ENCODE data around the gene PARP11.
A peak's percentile ranks its signal among the peaks of the same experiment; 100 is the strongest.

DNA sequence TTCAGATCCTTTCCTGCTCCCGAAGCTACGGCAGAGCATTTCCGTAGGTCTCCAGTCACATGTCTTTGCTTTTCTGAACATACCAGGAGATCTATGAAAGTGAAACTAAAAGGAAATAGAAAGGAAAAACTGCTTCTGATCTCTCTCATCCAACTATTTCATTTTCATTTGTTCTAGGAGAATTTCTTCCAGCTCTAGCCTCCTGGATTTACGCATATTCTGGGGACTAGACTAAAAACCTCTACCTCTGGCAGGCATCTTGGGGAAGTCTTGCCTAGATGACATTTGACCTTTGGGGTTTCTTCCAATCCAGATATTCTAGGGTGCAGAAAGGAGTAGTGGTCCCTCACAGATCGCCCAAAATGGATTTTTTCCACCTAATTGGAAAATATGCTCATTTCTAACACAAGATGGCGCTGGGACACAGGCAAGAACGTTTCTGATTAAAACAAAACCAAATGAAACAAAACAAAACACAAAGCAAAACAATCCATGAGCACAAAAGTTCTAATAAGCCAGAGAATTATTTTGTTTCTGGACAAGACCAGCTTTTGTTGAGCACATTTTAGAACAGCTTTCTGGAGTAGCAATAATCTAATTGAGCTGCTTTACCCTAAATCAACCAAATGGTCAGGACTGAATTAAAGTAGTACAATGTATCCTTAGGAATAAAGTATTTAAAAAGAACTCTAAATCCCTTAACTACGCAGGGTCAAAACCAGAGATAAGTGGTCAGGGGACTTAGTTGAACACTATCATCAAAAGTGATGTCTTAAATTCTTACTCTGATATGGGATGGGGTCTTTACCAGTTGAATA is 12.3 kb upstream of the PARP11 start:
- TF ChIP-seq, protein P1, sequence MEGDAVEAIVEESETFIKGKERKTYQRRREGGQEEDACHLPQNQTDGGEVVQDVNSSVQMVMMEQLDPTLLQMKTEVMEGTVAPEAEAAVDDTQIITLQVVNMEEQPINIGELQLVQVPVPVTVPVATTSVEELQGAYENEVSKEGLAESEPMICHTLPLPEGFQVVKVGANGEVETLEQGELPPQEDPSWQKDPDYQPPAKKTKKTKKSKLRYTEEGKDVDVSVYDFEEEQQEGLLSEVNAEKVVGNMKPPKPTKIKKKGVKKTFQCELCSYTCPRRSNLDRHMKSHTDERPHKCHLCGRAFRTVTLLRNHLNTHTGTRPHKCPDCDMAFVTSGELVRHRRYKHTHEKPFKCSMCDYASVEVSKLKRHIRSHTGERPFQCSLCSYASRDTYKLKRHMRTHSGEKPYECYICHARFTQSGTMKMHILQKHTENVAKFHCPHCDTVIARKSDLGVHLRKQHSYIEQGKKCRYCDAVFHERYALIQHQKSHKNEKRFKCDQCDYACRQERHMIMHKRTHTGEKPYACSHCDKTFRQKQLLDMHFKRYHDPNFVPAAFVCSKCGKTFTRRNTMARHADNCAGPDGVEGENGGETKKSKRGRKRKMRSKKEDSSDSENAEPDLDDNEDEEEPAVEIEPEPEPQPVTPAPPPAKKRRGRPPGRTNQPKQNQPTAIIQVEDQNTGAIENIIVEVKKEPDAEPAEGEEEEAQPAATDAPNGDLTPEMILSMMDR (IDR thresholded peaks at IDR 0.05), result peak; percentile 48 to 87 (median 84)
- TF ChIP-seq POLR2A (IDR thresholded peaks at IDR 0.05) (no peak), POLR2AphosphoS5 (IDR thresholded peaks at IDR 0.05) (no peak), EP300 (IDR thresholded peaks at IDR 0.05) (no peak)

Measured in gastroesophageal sphincter (tissue), 3 donors.